Measurements from ENCODE around the gene BDH1.

The BDH1 gene

GRCh38 chr3:197462808-197463207 lies 93.0 kb downstream of the BDH1 start:
- no peak for DNase-seq (ENCODE audit: low read depth in 3 of 3)

- DNase-seq (ENCODE audit: low read depth in 3 of 3) = no peak
Measured at GRCh38 chr3:197460639-197461038, 95.1 kb downstream of the BDH1 start.

DNA sequence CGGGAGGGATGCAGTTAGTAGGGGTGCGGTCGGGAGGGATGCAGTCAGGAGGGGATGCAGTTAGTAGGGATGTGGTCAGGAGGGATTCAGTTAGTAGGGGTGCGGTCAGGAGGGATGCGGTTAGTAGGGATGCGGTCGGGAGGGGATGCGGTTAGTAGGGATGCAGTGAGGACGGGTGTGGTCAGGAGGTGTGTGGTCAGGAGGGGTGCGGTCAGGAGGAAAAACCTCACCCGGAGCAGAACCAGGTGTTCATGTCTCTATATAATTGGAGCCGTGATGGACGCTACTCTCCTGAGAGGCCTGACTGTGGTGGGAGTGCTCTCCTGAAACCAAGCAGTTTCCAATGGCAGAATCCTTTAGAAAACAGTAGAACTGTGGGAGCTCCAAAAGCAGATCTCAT lies 95.8 kb downstream of the BDH1 start:
- DNase-seq (ENCODE audit: low read depth in 3 of 3) = no peak

All from stimulated activated CD4-positive, alpha-beta T cell treated with anti-CD3 and anti-CD28 coated beads, TNF-alpha, amount 100 ng/mL, for 4 hours (primary cell).